Fibroblast of peridontal ligament (primary cell): Measurements from ENCODE around the gene THBS2.
"Not testable (repeated sequence)": the region's sequence is repeated elsewhere in the genome, so short reads cannot be mapped to it uniquely, and the experiment has no call there.

Experiments
- DNase-seq: peaks from one replicate; pipeline ENCODE4 v3.0.0-alpha.2; 2010; ENCODE audit errors: extremely low read depth

The THBS2 gene

GRCh38 chr6:169253337-169254238, at the start of gene THBS2:
THBS2 (minus strand) TSS chr6:169253846; CDS start chr6:169250784, 3,062 bp downstream.
- DNase-seq, result peak; percentile 94

- no peak for DNase-seq
Measured at GRCh38 chr6:169302716-169303115, 49.1 kb upstream of the THBS2 start.

GRCh38 chr6:169302255-169302654, 48.6 kb upstream of the THBS2 start:
- no peak for DNase-seq

- no peak for DNase-seq
Measured at GRCh38 chr6:169300916-169301315, 47.3 kb upstream of the THBS2 start.

GRCh38 chr6:169298626-169299025, 45.0 kb upstream of the THBS2 start:
- DNase-seq, result not testable (repeated sequence)

GRCh38 chr6:169296622-169297021, 43.0 kb upstream of the THBS2 start:
- no peak for DNase-seq

- DNase-seq, result peak; percentile 42
Measured at GRCh38 chr6:169296170-169296569, 42.5 kb upstream of the THBS2 start.

GRCh38 chr6:169293196-169293595, 39.5 kb upstream of the THBS2 start:
- peak; percentile 18 for DNase-seq

GRCh38 chr6:169292338-169293124, 38.9 kb upstream of the THBS2 start:
- peak; percentile 85 for DNase-seq

GRCh38 chr6:169291646-169292337, 38.1 kb upstream of the THBS2 start:
- no peak for DNase-seq

- DNase-seq, result no peak
Measured at GRCh38 chr6:169291148-169291547, 37.5 kb upstream of the THBS2 start.

GRCh38 chr6:169289619-169290339, 36.1 kb upstream of the THBS2 start:
- DNase-seq, result peak; percentile 97

GRCh38 chr6:169289257-169289618, 35.6 kb upstream of the THBS2 start:
- peak; percentile 14 for DNase-seq

GRCh38 chr6:169288591-169288990, 34.9 kb upstream of the THBS2 start:
- peak; percentile 53 for DNase-seq

- no peak for DNase-seq
Measured at GRCh38 chr6:169287675-169288074, 34.0 kb upstream of the THBS2 start.

- DNase-seq, result no peak
Measured at GRCh38 chr6:169286961-169287360, 33.3 kb upstream of the THBS2 start.

GRCh38 chr6:169285165-169285564, 31.5 kb upstream of the THBS2 start:
- no peak for DNase-seq

GRCh38 chr6:169283924-169284323, 30.3 kb upstream of the THBS2 start:
- DNase-seq, result no peak

GRCh38 chr6:169282043-169282442, 28.4 kb upstream of the THBS2 start:
- DNase-seq, result no peak

- DNase-seq, result peak; percentile 48
Measured at GRCh38 chr6:169277619-169278018, 24.0 kb upstream of the THBS2 start.

- no peak for DNase-seq
Measured at GRCh38 chr6:169274781-169275180, 21.1 kb upstream of the THBS2 start.

GRCh38 chr6:169273511-169273910, 19.9 kb upstream of the THBS2 start:
- no peak for DNase-seq
